Heart right ventricle (tissue), 16 donors: ENCODE measurements around the gene HLA-G. TPM values are rescaled to one million over a fixed set of nuclear protein-coding genes. Genes with fewer than 3 reads are reported as not detected.

Experiments
- ATAC-seq, 8 donors: fragments of 200-7000 bp; cut with Tn5 transposase; one replicate each; pipeline ENCODE4 v1.9.1; 2020; ENCODE audit warnings: mild to moderate bottlenecking in 8 of 8, moderate library complexity in 8 of 8, moderate number of reproducible peaks in 1 of 8
- DNase-seq, 2 donors: peaks; one replicate each; pipeline ENCODE4 v3.0.0-alpha.2; 2020
- H3K27ac ChIP-seq, 10 donors: fragments of 200-600 bp; sonication (generic) in 2 of 10; one replicate each; pipeline versions ENCODE4 v1.5.0 to v1.8.0; 2020 to 2022; ENCODE audit warnings: mild to moderate bottlenecking in 3 of 10
- H3K27me3 ChIP-seq, 7 donors: fragments of 200-600 bp; one replicate each; pipeline ENCODE4 v1.8.0; 2021 to 2022; ENCODE audit warnings: mild to moderate bottlenecking in 2 of 7
- H3K36me3 ChIP-seq, 9 donors: fragments of 200-600 bp; sonication (generic) in 1 of 9; one replicate each; pipeline versions ENCODE4 v1.5.0 to v1.8.0; 2020 to 2022; ENCODE audit warnings: mild to moderate bottlenecking in 2 of 9
- H3K4me1 ChIP-seq, 9 donors: fragments of 200-600 bp; sonication (generic) in 1 of 9; one replicate each; pipeline versions ENCODE4 v1.5.0 to v1.8.0; 2020 to 2022; ENCODE audit warnings: mild to moderate bottlenecking in 4 of 9
- H3K4me3 ChIP-seq, 10 donors: fragments of 200-600 bp; sonication (generic) in 2 of 10; one replicate each; pipeline versions ENCODE4 v1.5.0 to v1.8.0; 2020 to 2022; ENCODE audit warnings: mild to moderate bottlenecking in 7 of 10, moderate library complexity in 2 of 10
- H3K9me3 ChIP-seq, 11 donors: fragments of 200-600 bp in 10 of 11; sonication (generic) in 2 of 11; one replicate each; pipeline versions ENCODE4 v1.5.0 to v1.8.0; 2013 to 2022; ENCODE audit warnings: mild to moderate bottlenecking in 2 of 11, control low read depth in 1 of 11, moderate library complexity in 1 of 11
- WGBS, 2 donors: extraction: QIAGEN DNeasy Blood & Tissue Kit; methylation state at CpG; one replicate each; pipeline ENCODE4 v1.1.7; 2013; ENCODE audit warnings: inconsistent platforms in 1 of 2; 5-methylcytosine and 5-hydroxymethylcytosine counted together
- intact Hi-C, 10 donors: fragments of 100-400 bp; cut with DNase I; formaldehyde crosslinking; loops; one replicate each; pipeline versions ENCODE4 v1.11.1 to v1.14.2; 2022
- polyA plus RNA-seq, 2 donors: library from polyadenylated mRNA; stranded (reverse); fragments of 200-250 nt; gene quantifications; one replicate each; pipeline ENCODE4 v1.2.3, GENCODE V29; 2013
- total RNA-seq, 10 donors: library from RNA; stranded (reverse); fragmentation: NEBNext Ultra II Directional in 3 of 10; extraction: Animal tissue kit (Norgen Biotek cat#: 25700) in 3 of 10; gene quantifications; one replicate each; pipeline versions ENCODE4 v1.2.1 to v1.2.4, GENCODE V29; 2021 to 2023
- TF ChIP-seq, protein P1 (sequence below), 9 donors: fragments of 200-600 bp; sonication (generic) in 2 of 9; IDR thresholded peaks; one replicate each; pipeline versions ENCODE4 v1.5.0 to v1.8.0; 2021 to 2022; ENCODE audit warnings: antibody characterized with exemption in 9 of 9, mild to moderate bottlenecking in 5 of 9, moderate library complexity in 1 of 9
- donor health status: Arrhythmogenic right ventricular cardiomyopathy.
- donor health status: ischemic (EF 13 %, LVEDD 7.1; RV severe dilation, severe dysfunction).
- donor health status: healthy with polysubstance abuse.
- donor health status: DM: no; HTN: yes; CAD: no.
- donor health status: DM: no; HTN: no; CAD: no.
- donor health status: ischemic (EF 25% LVEDD 6.9; RV normal size, moderate dysfunction).
- donor health status: ischemic (EF 25% LVEDD 5.7; RV mildly dilated, moderate dysfunction).
- donor health status: healthy.
- donor health status: DM: yes; HTN: yes; CAD: no.
- donor health status: Ischemic cardiomyopathy.
- donor health status: ischemic (EF 35%, LVEDD 5.7; RV mildly dilated, moderate dysfunction).
- donor health status: nonischemic (EF 11% LVEDD 7.7; RV severe dilation, severe dysfunction).
- donor health status: DM: yes; HTN: yes; CAD: no.
- donor health status: PGD.
- donor health status: ischemic (EF 29% LVEDD 5.4; RV normal size, mild dysfunction).
- donor health status: nonischemic (EF 23%, LVEDD 6.1; RV moderate dilation, normal function).

Gene HLA-G
- total and polyA plus RNA-seq, 12 donors = 0.13 to 0.77 (median 0.55) TPM; not detected in 8

GRCh38 chr6:29830409-29830808 lies 2.8 kb downstream of the HLA-G start:
- Histone ChIP-seq H3K4me1 (peaks cover 0 to 12% (median 8%) of the 10 kb centered on the region in 9 donors), H3K4me3 (no peak overlapping the region), H3K27me3 (peaks cover 0 to 88% (median 70%) of the 10 kb centered on the region in 7 donors), H3K27ac (no peak overlapping the region), H3K9me3 (no peaks in the 10 kb centered on the region), H3K36me3 (no peaks in the 10 kb centered on the region)
- intact Hi-C loops = loop anchor here in 2 of 10 donors (10.0 kb wide), 1 partner anchor 96 kb away; no protein-coding TSS in a partner anchor
- TF ChIP-seq, protein P1, sequence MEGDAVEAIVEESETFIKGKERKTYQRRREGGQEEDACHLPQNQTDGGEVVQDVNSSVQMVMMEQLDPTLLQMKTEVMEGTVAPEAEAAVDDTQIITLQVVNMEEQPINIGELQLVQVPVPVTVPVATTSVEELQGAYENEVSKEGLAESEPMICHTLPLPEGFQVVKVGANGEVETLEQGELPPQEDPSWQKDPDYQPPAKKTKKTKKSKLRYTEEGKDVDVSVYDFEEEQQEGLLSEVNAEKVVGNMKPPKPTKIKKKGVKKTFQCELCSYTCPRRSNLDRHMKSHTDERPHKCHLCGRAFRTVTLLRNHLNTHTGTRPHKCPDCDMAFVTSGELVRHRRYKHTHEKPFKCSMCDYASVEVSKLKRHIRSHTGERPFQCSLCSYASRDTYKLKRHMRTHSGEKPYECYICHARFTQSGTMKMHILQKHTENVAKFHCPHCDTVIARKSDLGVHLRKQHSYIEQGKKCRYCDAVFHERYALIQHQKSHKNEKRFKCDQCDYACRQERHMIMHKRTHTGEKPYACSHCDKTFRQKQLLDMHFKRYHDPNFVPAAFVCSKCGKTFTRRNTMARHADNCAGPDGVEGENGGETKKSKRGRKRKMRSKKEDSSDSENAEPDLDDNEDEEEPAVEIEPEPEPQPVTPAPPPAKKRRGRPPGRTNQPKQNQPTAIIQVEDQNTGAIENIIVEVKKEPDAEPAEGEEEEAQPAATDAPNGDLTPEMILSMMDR (IDR thresholded peaks at IDR 0.05) = no peak
- WGBS, 2 donors = 60 to 61% methylated on average over 2 of the region's 2 CpGs
- DNase-seq = no peak
- no peak for ATAC-seq

- no peak for ATAC-seq
- DNase-seq = no peak
- 66 to 74% methylated on average over 2 of the region's 2 CpGs for WGBS, 2 donors
- Histone ChIP-seq H3K4me3 (no peak overlapping the region), H3K27me3 (peaks cover 0 to 93% (median 76%) of the 10 kb centered on the region in 7 donors), H3K27ac (no peak overlapping the region), H3K36me3 (no peaks in the 10 kb centered on the region), H3K9me3 (no peaks in the 10 kb centered on the region), H3K4me1 (peaks cover 0 to 12% (median 8%) of the 10 kb centered on the region in 9 donors)
- TF ChIP-seq, protein P1 (IDR thresholded peaks at IDR 0.05) = no peak
- intact Hi-C loops = loop anchor here in 2 of 10 donors (10.0 kb wide), 1 partner anchor 97 kb away; no protein-coding TSS in a partner anchor
These were observed 4.2 kb downstream of the HLA-G start for GRCh38 chr6:29831776-29832175.

DNA sequence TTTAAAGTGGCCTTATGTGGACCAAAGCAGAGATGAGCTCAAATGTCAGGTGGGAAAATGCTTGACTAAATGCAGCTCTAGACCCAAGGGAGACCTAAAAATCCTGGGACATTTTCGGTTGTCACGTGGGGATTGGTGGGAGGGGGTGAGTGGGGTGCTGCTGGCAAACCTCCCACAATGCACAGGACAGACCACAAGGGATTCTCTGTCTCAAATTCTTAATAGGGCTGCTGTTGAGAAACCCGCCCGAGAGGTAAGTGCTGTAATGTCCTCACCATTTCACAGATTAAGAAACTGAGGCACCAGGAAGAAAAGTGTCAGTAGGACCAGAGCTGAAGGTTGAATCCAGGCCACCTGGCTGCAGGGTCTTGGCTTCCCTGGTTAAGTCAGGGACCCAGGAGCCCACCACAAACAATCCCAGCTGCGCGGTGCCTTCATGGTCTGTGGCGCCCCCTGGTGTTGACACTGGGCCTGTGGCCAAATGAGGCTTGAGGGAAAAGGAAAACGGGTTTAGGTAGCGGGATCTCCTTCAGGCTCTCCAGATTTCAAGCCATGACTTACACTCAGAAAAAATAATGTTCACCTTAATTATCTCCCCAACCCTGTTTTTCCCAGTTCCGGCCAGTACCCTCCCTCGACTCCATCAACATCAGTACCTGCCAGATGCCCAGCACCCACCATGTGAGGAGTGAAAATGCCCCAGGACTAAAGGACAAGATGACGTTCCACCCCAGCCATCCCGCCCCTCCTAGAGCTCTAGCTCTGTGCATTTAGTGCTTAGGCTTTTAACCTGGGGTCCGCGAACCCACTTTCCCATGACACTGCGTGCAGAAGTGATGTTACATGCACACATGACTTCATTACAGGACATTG lies 7.2 kb downstream of the HLA-G start:
- DNase-seq (peak in 1 of 2 donors; percentile 40), ATAC-seq (peak in 5 of 8 donors; percentile 46 to 69 (median 52))
- Histone ChIP-seq H3K9me3 (no peaks in the 10 kb centered on the region), H3K4me3 (no peak overlapping the region), H3K27ac (no peak overlapping the region), H3K36me3 (no peaks in the 10 kb centered on the region), H3K27me3 (peaks cover 0 to 89% (median 59%) of the 10 kb centered on the region in 7 donors), H3K4me1 (no peaks in the 10 kb centered on the region)
- intact Hi-C loops = loop anchor here in 9 of 10 donors (1.0 to 10.0 kb wide), 9 partner anchors 96 to 132 kb away; no protein-coding TSS in a partner anchor
- TF ChIP-seq, protein P1 (IDR thresholded peaks at IDR 0.05) = peak; percentile 73 to 96 (median 90)
- 20 to 25% methylated on average over 16 of the region's 16 CpGs for WGBS, 2 donors

DNA sequence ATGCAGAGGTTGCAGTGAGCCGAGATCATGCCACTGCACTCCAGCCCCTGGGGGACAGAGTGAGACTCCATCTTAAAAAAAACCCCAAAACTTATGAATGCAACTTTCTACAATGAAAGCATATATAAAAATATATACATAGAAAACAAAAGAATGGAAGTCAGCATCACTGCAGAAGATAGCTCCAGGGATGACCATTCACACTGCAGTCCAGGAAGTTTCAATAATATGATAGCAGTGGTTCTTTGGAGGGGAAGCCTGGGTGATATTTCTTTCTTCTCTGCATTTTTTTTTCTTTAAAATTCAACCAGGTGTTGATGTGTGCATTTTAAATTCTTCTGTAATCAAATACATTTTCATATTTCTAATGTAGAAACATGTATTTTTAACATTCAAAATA lies 12.3 kb downstream of the HLA-G start:
- no peaks in the 10 kb centered on the region for H3K36me3 ChIP-seq
- TF ChIP-seq, protein P1 (IDR thresholded peaks at IDR 0.05) = no peak
- no peak for DNase-seq
- intact Hi-C loops = loop anchor here in 7 of 10 donors (5.0 to 10.0 kb wide), 6 partner anchors 103 to 295 kb away; partner anchors contain the start of gene TRIM40 (in 1 of the 7)
- peaks cover 0 to 13% (median 8%) of the 10 kb centered on the region in 11 donors for H3K9me3 ChIP-seq
- 72 to 87% methylated on average over 1 of the region's 1 CpG for WGBS, 2 donors
- peaks cover 0 to 85% (median 35%) of the 10 kb centered on the region in 7 donors for H3K27me3 ChIP-seq
- no peak overlapping the region for H3K27ac ChIP-seq
- H3K4me1 ChIP-seq = no peaks in the 10 kb centered on the region
- ATAC-seq = no peak
- no peak overlapping the region for H3K4me3 ChIP-seq
